HAP-1 (cell line): ENCODE measurements around the gene ING4.

Experiments used
- DNase-seq, 2 experiments: peaks; one replicate each; pipeline ENCODE4 v3.0.0-alpha.2; 2016 to 2020; ENCODE audit warnings: low spot score in 2 of 2
- H3K27me3 ChIP-seq: fragments of 250-450 bp; sonication (Bioruptor Pico); 2 replicates; pipeline ENCODE4 v1.5.1; 2020; ENCODE audit warnings: low read depth, mild to moderate bottlenecking, moderate library complexity
- H3K36me3 ChIP-seq: fragments of 250-450 bp; sonication (Bioruptor Pico); replicated peaks from 2 replicates; pipeline ENCODE4 v1.5.1; 2020; ENCODE audit warnings: mild to moderate bottlenecking
- H3K4me1 ChIP-seq: fragments of 250-450 bp; sonication (Bioruptor Pico); 2 replicates; pipeline ENCODE4 v1.5.1; 2020; ENCODE audit warnings: mild to moderate bottlenecking
- H3K4me3 ChIP-seq: fragments of 250-450 bp; sonication (Bioruptor Pico); 2 replicates; pipeline ENCODE4 v1.5.1; 2020; ENCODE audit warnings: mild to moderate bottlenecking, moderate library complexity
- H3K9me3 ChIP-seq: fragments of 250-450 bp; sonication (Bioruptor Pico); 2 replicates; pipeline ENCODE4 v1.5.1; 2020; ENCODE audit warnings: mild to moderate bottlenecking, moderate library complexity
- in situ Hi-C: fragments of 300-500 bp; cut with MboI; formaldehyde crosslinking; loops from 3 replicates; pipeline ENCODE4 v1.14.3; 2020; ENCODE audit warnings: low sequenced_read_pairs, inconsistent platforms, mixed read lengths

The ING4 gene

DNA sequence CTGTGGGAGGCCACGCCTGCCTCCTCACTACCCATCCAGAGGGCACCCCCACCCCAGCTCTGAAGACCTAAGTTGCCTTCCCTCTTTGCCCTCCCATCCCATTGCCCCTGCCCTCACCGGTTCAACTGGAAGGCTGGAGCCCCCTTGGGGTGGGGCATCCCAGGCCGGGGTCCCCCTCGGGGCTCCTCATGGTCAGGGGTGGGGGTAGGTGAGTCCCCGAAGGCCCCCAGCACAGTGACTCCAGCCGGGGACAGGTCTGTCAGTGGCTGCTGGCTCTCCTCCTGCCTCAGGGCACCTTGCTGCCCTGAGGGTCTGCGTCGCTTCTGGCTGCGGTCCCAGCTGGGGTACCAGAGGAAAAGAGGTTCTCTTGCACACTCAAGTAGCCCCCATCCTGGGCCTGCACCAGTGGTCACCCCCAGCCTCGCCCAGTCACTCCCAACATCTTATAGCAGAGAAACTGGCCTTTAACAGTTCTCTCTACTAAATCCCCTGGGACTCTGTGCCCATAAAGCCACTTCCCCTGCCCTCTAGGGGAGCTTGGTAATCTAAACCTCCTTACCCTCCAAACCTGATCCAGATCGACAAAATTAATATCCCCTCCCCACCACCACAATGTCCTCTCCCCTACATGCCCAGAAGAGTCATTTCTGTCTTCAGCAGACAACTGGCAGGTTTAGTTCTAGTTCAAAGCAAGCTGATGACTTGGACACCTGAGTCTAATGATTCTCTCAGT, 32.6 kb upstream of the ING4 start:
- no peaks in the 10 kb centered on the region for H3K27me3 ChIP-seq
- no peak overlapping the region for H3K4me3 ChIP-seq
- no peaks in the 10 kb centered on the region for H3K9me3 ChIP-seq
- in situ Hi-C loops, result no loop called here
- no peak for DNase-seq
- H3K36me3 ChIP-seq, result peaks cover 3% of the 10 kb centered on the region; the same call in 1 of the 2 replicates
- 0 out of 2 replicates have a peak, but pooled peaks cover 4% of the 10 kb centered on the region for H3K4me1 ChIP-seq

DNA sequence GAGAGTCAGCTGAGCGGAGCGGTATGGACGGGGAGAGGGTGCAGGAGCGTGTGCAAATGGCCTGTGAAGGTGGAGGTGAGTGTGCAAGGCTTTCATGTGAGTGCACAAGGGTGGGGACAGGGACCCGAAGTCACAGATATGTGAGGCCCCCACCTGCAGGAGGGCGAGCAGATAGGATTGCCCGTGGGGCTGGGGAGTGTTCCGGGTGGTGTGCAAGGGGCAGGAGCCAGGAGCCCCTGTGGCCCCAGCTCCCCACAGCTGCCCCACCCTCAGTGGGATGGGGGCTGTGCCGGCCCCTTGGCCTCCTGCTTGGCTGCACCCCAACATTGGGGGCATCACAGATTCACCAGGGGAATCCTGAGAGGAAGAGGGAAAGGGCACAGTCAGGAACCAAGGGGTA, 31.8 kb upstream of the ING4 start:
- H3K36me3 ChIP-seq, result peaks cover 3% of the 10 kb centered on the region; the same call in 1 of the 2 replicates
- no peaks in the 10 kb centered on the region for H3K9me3 ChIP-seq
- H3K4me1 ChIP-seq, result 0 out of 2 replicates have a peak, but pooled peaks cover 4% of the 10 kb centered on the region
- H3K4me3 ChIP-seq, result no peak overlapping the region
- no peaks in the 10 kb centered on the region for H3K27me3 ChIP-seq
- in situ Hi-C loops, result no loop called here
- DNase-seq, result no peak

DNA sequence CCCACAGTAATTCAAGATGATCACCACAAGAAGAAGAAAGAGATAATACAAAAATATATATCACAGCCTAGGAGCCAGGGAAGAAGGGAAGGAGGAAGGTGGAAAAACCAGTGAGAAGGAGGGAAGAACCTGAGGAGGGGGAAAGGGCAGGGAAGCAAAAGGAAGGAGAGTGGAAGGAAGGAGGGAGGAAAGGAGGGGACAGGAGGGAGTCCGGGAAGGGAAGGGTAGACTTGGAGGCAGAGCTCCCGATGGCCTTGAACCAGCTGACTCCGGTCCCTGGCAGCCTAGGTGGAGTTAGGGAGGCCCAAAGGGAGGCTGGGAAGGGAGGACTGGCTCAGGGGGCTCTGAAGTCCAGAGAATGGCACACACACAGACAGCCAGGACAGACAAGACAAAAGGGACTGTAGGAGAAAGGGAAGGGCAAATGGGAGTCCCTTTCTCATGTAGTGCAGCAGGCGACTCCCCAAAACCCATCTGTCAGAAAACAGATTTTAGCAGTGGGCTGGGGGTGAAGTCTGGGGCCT, 31.0 kb upstream of the ING4 start:
- in situ Hi-C loops, result no loop called here
- Histone ChIP-seq H3K4me1 (no peaks in the 10 kb centered on the region), H3K27me3 (no peaks in the 10 kb centered on the region)

DNA sequence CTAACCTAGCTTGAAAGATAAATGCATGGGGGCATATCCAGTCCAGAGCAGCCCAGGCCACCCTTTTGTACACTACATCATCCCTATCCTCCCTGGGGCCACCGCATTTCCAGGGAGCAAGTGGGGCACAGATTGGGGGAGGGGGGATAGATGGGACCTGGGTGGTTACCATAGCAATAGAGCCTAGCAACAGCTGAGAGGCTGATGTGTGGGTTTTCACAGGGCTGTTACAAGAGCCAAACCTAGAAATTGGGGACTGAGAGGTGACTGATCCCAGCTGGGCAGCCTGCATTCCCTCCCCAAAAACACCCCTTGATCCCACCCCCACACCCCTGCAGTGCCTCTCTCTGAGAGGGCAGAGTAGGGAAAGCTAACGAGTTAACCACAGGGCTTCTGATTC, 30.0 kb upstream of the ING4 start:
- no peak for DNase-seq
- H3K36me3 ChIP-seq, result peaks cover 3% of the 10 kb centered on the region; the same call in 1 of the 2 replicates
- H3K4me3 ChIP-seq, result no peak overlapping the region
- in situ Hi-C loops, result no loop called here
- H3K9me3 ChIP-seq, result no peaks in the 10 kb centered on the region
- H3K27me3 ChIP-seq, result no peaks in the 10 kb centered on the region
- peaks cover 4% of the 10 kb centered on the region; the same call in 1 of the 2 replicates for H3K4me1 ChIP-seq

More for the DNA sequence above, 31.0 kb upstream of the ING4 start:
- no peak for DNase-seq
- Histone ChIP-seq H3K4me3 (no peak overlapping the region), H3K9me3 (no peaks in the 10 kb centered on the region), H3K36me3 (peaks cover 3% of the 10 kb centered on the region; the same call in 1 of the 2 replicates)

DNA sequence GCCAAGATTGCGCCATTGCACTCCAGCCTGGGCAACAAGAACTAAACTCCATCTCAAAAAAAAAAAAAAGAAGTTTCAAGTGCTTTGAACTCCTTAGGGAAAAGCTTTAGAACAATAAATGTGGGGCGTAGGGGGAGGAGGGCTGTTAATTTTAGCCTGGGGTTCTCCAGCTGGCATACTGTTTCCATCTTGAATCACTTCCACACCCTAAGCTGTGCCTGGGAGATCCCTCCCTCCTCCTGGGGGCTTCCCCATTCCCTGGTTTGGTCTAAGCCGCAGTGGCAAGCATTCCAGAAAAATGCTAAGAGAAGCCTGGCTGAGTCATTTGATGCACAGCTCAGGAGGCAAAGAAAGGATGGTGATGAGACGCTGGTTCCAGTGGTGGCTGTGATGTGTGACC, 28.6 kb upstream of the ING4 start:
- no peak for DNase-seq
- no peaks in the 10 kb centered on the region for H3K9me3 ChIP-seq
- H3K4me1 ChIP-seq, result peaks cover 16% of the 10 kb centered on the region
- in situ Hi-C loops, result no loop called here
- no peak overlapping the region for H3K4me3 ChIP-seq
- no peaks in the 10 kb centered on the region for H3K27me3 ChIP-seq
- H3K36me3 ChIP-seq, result peaks cover 9% of the 10 kb centered on the region

DNA sequence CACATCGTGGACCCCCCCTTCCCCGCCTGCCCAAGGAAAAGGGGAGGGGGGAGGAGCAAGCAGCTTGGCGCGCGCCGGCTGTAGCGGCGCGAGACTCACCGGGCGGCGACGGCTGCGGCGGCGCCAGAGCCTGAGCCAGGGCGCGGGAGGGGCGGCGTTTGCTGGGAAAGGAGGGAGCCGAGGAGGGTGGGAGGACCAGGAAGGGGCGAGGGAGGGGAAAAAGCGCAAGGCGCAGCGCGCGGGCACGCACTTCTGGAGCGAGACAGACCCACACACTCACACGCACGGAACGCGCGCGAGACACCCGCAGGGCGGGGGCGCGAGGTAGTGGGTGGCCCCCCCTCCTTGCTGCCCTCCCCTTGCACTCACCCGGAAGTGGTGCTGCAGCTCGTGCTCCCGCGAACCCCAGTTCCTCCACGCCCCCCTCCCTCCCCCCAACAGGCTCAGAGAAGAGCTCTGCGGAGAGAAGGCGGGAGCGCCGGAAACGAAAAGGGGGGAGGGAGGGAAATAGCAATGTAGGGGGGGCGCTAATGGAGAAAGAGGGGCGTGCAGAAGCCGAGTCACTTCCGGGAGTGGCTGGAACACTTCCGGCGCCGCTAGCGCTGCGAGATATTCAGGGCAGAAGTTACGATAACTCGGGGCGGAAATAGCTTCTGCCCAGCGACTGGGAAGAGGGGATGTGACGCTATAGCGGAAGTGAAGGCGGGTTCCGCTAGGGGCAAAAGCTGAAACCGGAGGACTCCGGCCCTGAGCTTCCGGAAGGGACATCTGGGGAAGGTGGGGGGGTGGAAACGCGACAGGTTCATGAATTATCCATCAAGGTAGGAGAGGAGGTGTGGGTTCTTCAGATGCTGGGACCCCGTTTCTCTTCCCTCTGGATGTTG, 26.3 kb upstream of the ING4 start, which contains the start of gene ZNF384:
Gene ZNF384 (minus strand): TSS at position 377 of the 884 bp plus-strand sequence. CDS start 9,855 bp downstream, outside the sequence.
- peak; percentile 97 to 99 for DNase-seq
- Histone ChIP-seq H3K36me3 (peaks cover 15% of the 10 kb centered on the region), H3K4me1 (peaks cover 16% of the 10 kb centered on the region), H3K4me3 (peak within 1 kb of the TSS; percentile 94), H3K9me3 (no peaks in the 10 kb centered on the region), H3K27me3 (no peaks in the 10 kb centered on the region)
- in situ Hi-C loops, result no loop called here

DNA sequence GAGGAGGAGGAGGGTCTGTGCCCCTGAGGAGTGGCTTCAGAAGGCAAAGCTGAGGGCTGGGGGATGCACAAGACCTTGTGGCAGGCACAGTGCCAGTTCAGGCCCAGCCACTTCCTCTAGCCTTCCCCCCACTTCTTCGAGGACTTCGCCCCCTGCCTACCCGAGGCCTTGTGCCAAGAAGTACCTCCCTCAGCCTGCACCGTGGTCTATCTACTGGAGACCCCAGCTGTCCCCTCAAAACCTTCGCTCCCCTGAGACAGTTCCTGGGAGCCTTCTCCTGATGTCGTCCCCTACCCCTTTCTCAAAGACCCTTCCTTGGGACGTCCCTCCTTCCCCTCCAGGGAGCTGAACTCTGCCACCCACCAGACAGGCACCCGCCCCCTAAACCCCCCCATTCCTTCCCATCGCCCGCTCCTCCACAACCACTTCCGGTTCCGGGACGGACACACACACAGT, 25.7 kb upstream of the ING4 start:
- in situ Hi-C loops, result no loop called here
- Histone ChIP-seq H3K4me3 (peak overlapping the region; percentile 94), H3K9me3 (no peaks in the 10 kb centered on the region), H3K27me3 (no peaks in the 10 kb centered on the region), H3K4me1 (peaks cover 16% of the 10 kb centered on the region), H3K36me3 (peaks cover 15% of the 10 kb centered on the region)
- DNase-seq, result peak in 1 of 2 experiments; percentile 53

DNA sequence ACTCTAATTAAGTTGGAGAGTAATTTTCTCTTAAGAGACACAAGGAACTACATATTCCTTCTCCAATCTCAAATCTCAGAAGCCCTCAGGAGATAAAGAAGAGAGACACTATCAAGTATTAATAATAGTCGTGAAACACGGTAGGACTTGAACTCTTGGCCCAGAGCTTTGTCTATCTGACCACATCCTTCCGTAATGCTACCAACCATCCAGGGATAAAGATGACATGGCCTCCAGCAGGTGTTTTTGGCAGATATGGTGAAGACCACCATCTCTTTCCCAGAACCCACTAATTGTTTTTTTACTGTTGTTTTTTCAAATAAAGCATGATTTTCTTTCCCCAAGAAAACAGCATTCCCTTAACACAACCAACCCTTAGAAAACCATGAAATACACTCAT, 22.9 kb upstream of the ING4 start:
- DNase-seq, result no peak
- Histone ChIP-seq H3K36me3 (peaks cover 23% of the 10 kb centered on the region), H3K4me1 (peaks cover 16% of the 10 kb centered on the region), H3K4me3 (no peak overlapping the region), H3K9me3 (no peaks in the 10 kb centered on the region), H3K27me3 (no peaks in the 10 kb centered on the region)
- in situ Hi-C loops, result no loop called here

DNA sequence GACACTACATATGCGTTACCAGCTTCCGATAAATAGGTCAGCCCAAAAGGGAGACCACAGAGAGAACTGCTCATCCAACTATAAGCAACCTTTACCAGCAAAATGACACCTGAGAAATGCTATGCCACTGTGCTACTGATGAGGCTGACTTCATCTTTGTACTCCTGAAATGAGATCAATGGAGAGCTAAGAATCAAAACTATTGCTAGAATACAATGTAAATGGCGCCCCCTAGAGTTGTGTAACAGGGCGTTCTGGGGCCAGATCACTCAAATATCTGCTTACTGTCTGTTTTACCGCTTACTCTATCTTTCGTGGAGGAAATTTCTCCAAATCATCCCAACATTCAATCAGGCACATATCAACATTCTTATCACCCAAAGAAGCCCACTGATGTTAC, 21.7 kb upstream of the ING4 start:
- Histone ChIP-seq H3K4me3 (no peak overlapping the region), H3K9me3 (no peaks in the 10 kb centered on the region), H3K27me3 (no peaks in the 10 kb centered on the region), H3K36me3 (peaks cover 30% of the 10 kb centered on the region), H3K4me1 (peaks cover 16% of the 10 kb centered on the region)
- peak; percentile 39 to 55 for DNase-seq
- in situ Hi-C loops, result no loop called here

DNA sequence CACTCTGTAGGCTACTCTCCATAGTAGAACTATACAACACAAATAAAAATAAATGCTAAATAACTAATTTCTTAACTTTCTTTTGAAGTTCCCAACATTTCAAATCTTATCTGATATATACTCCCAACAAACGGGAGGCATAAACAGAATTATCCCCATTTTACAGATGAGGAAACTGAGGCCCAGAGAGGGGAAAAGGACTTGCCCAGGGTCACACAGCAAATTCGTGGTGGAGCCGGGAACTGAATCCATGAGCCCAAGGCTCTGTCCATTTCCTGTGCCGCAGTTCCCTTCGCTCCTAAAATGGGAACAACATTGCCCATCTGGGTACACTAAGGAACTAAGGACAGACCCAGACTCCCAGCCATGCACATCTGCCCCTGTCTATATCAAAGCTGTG, 14.0 kb upstream of the ING4 start:
- Histone ChIP-seq H3K4me1 (no peaks in the 10 kb centered on the region; the same call in 1 of the 2 replicates), H3K27me3 (no peaks in the 10 kb centered on the region), H3K36me3 (peaks cover 80% of the 10 kb centered on the region), H3K4me3 (no peak overlapping the region), H3K9me3 (no peaks in the 10 kb centered on the region)
- DNase-seq, result no peak
- in situ Hi-C loops, result no loop called here

DNA sequence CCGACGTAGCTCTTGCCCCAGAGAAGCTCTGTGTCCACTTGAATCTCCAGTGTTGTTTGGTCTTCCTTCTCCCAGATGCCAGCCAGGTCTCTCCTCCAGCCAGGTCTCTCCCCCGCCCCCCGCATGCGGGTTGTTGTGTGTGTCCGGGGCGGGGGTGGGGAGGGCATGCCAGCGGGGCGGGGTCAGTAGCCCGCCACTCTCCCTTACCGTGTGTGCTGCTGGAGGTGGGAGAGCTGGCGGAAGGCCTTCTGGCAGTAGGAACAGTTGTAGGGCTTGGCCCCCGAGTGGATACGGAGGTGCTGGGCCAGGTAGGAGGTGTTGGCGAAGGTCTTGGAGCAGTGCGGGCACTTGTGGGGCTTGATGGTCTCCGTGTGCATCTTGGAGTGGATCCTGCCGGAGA, 9.2 kb upstream of the ING4 start:
- no peak overlapping the region for H3K4me3 ChIP-seq
- H3K36me3 ChIP-seq, result peaks cover 92% of the 10 kb centered on the region
- in situ Hi-C loops, result no loop called here
- no peak for DNase-seq
- no peaks in the 10 kb centered on the region for H3K9me3 ChIP-seq
- H3K4me1 ChIP-seq, result no peaks in the 10 kb centered on the region; the same call in 1 of the 2 replicates
- no peaks in the 10 kb centered on the region for H3K27me3 ChIP-seq

DNA sequence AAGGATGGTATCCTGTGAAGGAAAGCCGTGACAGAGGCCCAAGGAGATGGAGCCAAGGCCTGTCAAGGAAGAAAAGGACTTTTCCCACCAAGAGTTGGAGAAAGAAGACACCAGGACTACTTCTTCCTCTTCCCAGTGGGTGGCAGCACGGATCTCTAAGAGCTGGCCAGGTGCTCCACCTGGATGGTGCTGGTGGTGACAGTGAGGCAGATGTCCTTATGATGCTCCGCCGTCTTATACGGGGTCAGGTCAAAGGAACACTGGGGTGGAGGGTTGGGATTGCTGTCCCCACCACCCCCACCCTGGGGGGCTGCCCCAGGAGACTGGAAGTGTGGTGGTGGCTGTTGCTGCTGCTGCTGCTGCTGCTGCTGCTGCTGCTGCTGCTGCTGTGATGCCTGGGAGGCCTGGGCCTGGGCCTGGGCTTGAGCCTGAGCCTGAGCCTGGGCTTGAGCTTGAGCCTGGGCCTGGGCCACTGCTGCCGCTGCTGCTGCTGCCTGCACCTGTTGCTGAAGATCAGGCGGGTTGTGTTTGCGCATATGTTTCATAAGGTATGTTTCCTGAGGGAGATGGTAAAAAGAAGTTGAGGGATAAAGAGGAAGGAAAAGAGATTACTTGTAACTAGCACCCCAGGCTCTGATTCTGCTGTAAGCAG, 4.8 kb upstream of the ING4 start:
- DNase-seq, result no peak
- Histone ChIP-seq H3K36me3 (peaks cover 54% of the 10 kb centered on the region), H3K4me1 (peaks cover 4% of the 10 kb centered on the region), H3K4me3 (no peak overlapping the region), H3K9me3 (no peaks in the 10 kb centered on the region), H3K27me3 (no peaks in the 10 kb centered on the region)
- in situ Hi-C loops, result no loop called here

DNA sequence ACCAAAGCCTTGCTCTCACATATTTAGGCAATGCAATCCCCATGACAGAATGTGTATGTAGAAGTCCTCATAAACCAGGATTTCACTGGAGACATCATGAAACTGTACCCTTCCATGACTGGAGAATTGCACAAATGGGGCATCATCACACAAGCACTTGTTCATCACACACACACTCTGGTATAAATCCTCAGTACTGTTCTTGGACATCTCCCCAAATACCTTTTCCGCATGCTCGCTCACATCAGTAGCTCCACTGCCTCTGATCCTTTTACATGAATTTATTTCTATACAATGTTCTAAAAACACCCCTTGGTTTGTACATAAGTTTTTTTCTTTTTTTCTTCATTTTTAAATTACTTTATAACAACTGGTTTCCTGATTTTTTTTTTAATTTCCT, 3.3 kb upstream of the ING4 start:
- no peak overlapping the region for H3K4me3 ChIP-seq
- H3K9me3 ChIP-seq, result no peaks in the 10 kb centered on the region
- peaks cover 42% of the 10 kb centered on the region for H3K36me3 ChIP-seq
- in situ Hi-C loops, result no loop called here
- H3K27me3 ChIP-seq, result no peaks in the 10 kb centered on the region
- DNase-seq, result no peak
- H3K4me1 ChIP-seq, result peaks cover 8% of the 10 kb centered on the region
